Activated CD8-positive, alpha-beta T cell treated with anti-CD3 and anti-CD28 coated beads, Interleukin-2, amount 10 ng/mL, durations not matched to agents 7 days and 5 days (primary cell): Measurements from ENCODE around the gene LIFR. TPM values are rescaled to one million over a fixed set of nuclear protein-coding genes. Genes with fewer than 3 reads are reported as not detected.
A peak's percentile ranks its signal among the peaks of the same experiment; 100 is the strongest.

Experiments used
- ATAC-seq: fragments of 150-1000 bp; cut with Tn5 transposase; one replicate; pipeline ENCODE4 v1.10.0; 2021; ENCODE audit warnings: moderate library complexity
- CTCF ChIA-PET: fragments of 350-600 bp; sonication (Branson Sonifier 250); formaldehyde crosslinking; loops from one replicate; lab custom pipeline; 2021; ENCODE audit warnings: antibody characterized with exemption; lab: Charles Lee
- POLR2A ChIA-PET: fragments of 350-600 bp; sonication (Branson Sonifier 250); formaldehyde crosslinking; loops from one replicate; lab custom pipeline; 2021; ENCODE audit warnings: antibody characterized with exemption; lab: Charles Lee
- DNase-seq: peaks from one replicate; pipeline ENCODE4 v3.0.0-alpha.2; 2020
- H3K27ac Mint-ChIP-seq: one replicate; pipeline ENCODE4 v1.8.0; 2021; ENCODE audit warnings: mild to moderate bottlenecking, mixed read lengths
- H3K27me3 Mint-ChIP-seq: one replicate; pipeline ENCODE4 v1.8.0; 2021; ENCODE audit warnings: low read depth, mixed read lengths
- H3K36me3 Mint-ChIP-seq: one replicate; pipeline ENCODE4 v1.8.0; 2021; ENCODE audit warnings: low read depth, mixed read lengths
- H3K4me1 Mint-ChIP-seq: one replicate; pipeline ENCODE4 v1.8.0; 2021; ENCODE audit warnings: low read depth, mixed read lengths
- H3K4me3 Mint-ChIP-seq: one replicate; pipeline ENCODE4 v1.8.0; 2021; ENCODE audit warnings: mild to moderate bottlenecking, mixed read lengths
- H3K9me3 Mint-ChIP-seq: one replicate; pipeline ENCODE4 v1.8.0; 2022; ENCODE audit warnings: mixed read lengths; ENCODE audit not compliant: insufficient read depth
- total RNA-seq, 2 experiments: library from RNA; stranded (reverse); gene quantifications; one replicate each; pipeline ENCODE4 v1.2.3, GENCODE V29; 2021

The LIFR gene
- total RNA-seq, 2 experiments from 2014 or later, result not detected

- Mint-ChIP-seq H3K27ac (no peak overlapping the region), H3K4me3 (no peak overlapping the region), H3K4me1 (peaks cover 21% of the 10 kb centered on the region), H3K27me3 (peaks cover 78% of the 10 kb centered on the region), H3K36me3 (no peaks in the 10 kb centered on the region), H3K9me3 (no peaks in the 10 kb centered on the region)
- DNase-seq (no peak), ATAC-seq (no peak)
- ChIA-PET CTCF (interaction anchor here (0.8 to 7.5 kb wide), 5 partner anchors 12 to 355 kb away, joined by 3 to 68 read pairs (median 3); no protein-coding TSS in a partner anchor), POLR2A (interaction anchor here (1.1 kb wide), 1 partner anchor 12 kb away, joined by 3 read pairs; no protein-coding TSS in a partner anchor)
Measured at GRCh38 chr5:38453921-38454320, 102.5 kb downstream of the LIFR start.

- peaks cover 21% of the 10 kb centered on the region for H3K4me1 Mint-ChIP-seq
- H3K9me3 Mint-ChIP-seq, result no peaks in the 10 kb centered on the region
- DNase-seq, result peak; percentile 83
- peak; percentile 98 for ATAC-seq
- H3K27me3 Mint-ChIP-seq, result peaks cover 81% of the 10 kb centered on the region
- no peaks in the 10 kb centered on the region for H3K36me3 Mint-ChIP-seq
- POLR2A ChIA-PET, result interaction anchor here (1.1 kb wide), 1 partner anchor 12 kb away, joined by 3 read pairs; no protein-coding TSS in a partner anchor
- H3K27ac Mint-ChIP-seq, result peak overlapping the region; percentile 50
- peak overlapping the region; percentile 45 for H3K4me3 Mint-ChIP-seq
- CTCF ChIA-PET, result interaction anchor here (0.6 to 7.5 kb wide), 6 partner anchors 12 to 764 kb away, joined by 3 to 68 read pairs (median 3); no protein-coding TSS in a partner anchor
Measured at GRCh38 chr5:38453506-38453905, 102.9 kb downstream of the LIFR start.

GRCh38 chr5:38452201-38452600 is 104.2 kb downstream of the LIFR start:
- no peak overlapping the region for H3K4me3 Mint-ChIP-seq
- no peak overlapping the region for H3K27ac Mint-ChIP-seq
- CTCF ChIA-PET, result interaction anchor here (2.5 to 7.5 kb wide), 2 partner anchors 11 to 357 kb away, joined by 12 to 68 read pairs; no protein-coding TSS in a partner anchor
- no peaks in the 10 kb centered on the region for H3K9me3 Mint-ChIP-seq
- no peak for ATAC-seq
- DNase-seq, result no peak
- peaks cover 21% of the 10 kb centered on the region for H3K4me1 Mint-ChIP-seq
- H3K27me3 Mint-ChIP-seq, result peaks cover 76% of the 10 kb centered on the region
- H3K36me3 Mint-ChIP-seq, result no peaks in the 10 kb centered on the region
- POLR2A ChIA-PET, result no interaction called here

GRCh38 chr5:38451074-38451725 is 105.2 kb downstream of the LIFR start:
- POLR2A ChIA-PET, result no interaction called here
- H3K27ac Mint-ChIP-seq, result no peak overlapping the region
- H3K27me3 Mint-ChIP-seq, result peaks cover 77% of the 10 kb centered on the region
- no peaks in the 10 kb centered on the region for H3K36me3 Mint-ChIP-seq
- no peaks in the 10 kb centered on the region for H3K9me3 Mint-ChIP-seq
- peaks cover 21% of the 10 kb centered on the region for H3K4me1 Mint-ChIP-seq
- CTCF ChIA-PET, result interaction anchor here (7.5 kb wide), 1 partner anchor 10 kb away, joined by 68 read pairs; no protein-coding TSS in a partner anchor
- DNase-seq (no peak), ATAC-seq (no peak)
- H3K4me3 Mint-ChIP-seq, result no peak overlapping the region

DNA sequence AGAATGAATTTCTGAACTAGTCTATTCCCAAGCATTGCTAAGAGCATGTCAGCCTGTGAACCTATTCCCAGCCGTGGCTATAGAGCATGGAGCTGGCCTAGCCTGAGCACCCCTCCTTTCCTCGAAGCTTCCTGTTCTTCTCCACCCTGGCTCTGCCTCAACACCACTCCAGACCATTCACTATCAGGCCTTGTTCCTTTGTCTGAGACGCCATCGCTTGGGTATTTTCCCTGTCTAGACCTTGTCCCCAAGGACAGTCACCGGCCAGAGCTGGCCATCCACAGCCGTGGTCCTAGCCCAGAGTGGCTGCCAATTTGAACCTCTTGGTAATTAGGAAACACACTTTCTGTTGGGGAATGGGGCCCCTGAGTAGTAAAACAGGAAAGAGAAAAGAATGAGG is 105.8 kb downstream of the LIFR start:
- Mint-ChIP-seq H3K36me3 (no peaks in the 10 kb centered on the region), H3K27ac (no peak overlapping the region), H3K4me1 (peaks cover 21% of the 10 kb centered on the region), H3K4me3 (no peak overlapping the region), H3K27me3 (peaks cover 74% of the 10 kb centered on the region), H3K9me3 (no peaks in the 10 kb centered on the region)
- ATAC-seq, result no peak
- ChIA-PET POLR2A (no interaction called here), CTCF (interaction anchor here (7.5 kb wide), 1 partner anchor 9 kb away, joined by 68 read pairs; no protein-coding TSS in a partner anchor)
- no peak for DNase-seq

DNA sequence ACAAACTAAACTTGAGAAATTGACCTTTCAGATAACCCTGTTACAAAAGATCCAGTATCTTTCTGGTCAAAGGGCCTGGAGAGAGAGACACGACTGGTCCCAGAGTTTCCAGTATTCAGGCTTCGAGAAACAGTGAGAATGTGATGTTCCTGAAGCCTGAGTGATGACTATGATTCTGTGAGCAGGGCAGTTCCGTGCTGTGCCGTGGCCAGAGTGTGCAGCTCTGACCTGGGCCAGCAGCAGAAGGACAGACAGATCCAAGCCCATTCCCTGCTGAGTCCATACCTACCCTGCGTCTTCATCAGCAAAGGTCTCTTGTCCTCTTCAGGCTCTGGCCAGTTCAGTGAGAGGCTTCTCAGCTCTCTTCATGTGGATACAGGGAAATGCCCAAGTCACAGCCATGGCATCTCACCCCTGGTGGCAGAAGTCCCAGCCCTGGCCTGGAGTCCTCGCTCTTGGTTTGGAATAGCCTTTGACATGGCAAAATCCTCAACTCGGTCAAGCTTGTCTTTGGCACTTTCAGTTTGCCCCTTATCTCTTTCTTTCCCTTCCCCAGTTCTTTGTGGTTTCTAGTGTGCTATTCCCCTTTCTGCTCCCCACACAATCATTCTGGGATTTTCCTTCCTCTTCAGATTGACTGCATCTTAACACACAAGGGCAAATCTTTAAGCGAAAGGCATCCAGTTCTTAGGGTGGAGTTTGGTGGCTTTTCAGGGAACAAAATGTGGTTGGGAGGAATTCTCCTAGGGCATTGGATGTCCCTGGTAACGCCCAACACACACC is 107.7 kb downstream of the LIFR start:
- ChIA-PET POLR2A (no interaction called here), CTCF (interaction anchor here (7.5 kb wide), 1 partner anchor 7 kb away, joined by 68 read pairs; no protein-coding TSS in a partner anchor)

DNA sequence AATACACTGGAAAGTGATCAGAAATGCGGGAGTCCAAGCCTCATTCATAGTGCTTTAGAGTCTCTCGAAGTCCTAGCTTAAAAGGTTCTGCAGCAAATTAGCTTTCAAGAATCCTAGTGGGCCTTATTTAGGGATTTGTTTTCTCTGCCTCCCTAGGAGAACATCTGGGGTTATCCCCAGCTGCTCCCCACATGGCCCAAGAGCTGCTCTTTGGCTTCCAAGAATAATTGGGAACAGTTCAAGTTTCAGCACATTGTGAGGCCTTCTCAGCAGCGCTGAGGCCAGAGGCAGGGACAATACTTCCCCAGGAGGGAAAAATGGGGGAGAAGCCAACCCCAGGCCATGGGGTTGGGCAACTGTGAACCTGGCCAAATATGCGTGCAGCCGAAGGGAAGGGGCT is 108.7 kb downstream of the LIFR start:
- CTCF ChIA-PET, result no interaction called here
- no peak overlapping the region for H3K27ac Mint-ChIP-seq
- POLR2A ChIA-PET, result no interaction called here
- no peak for DNase-seq
- H3K9me3 Mint-ChIP-seq, result no peaks in the 10 kb centered on the region
- H3K4me1 Mint-ChIP-seq, result peaks cover 6% of the 10 kb centered on the region
- H3K36me3 Mint-ChIP-seq, result no peaks in the 10 kb centered on the region
- H3K27me3 Mint-ChIP-seq, result peaks cover 67% of the 10 kb centered on the region
- H3K4me3 Mint-ChIP-seq, result no peak overlapping the region
- ATAC-seq, result no peak

More for the DNA sequence above, 107.7 kb downstream of the LIFR start:
- Mint-ChIP-seq H3K9me3 (no peaks in the 10 kb centered on the region), H3K4me3 (no peak overlapping the region), H3K4me1 (peaks cover 16% of the 10 kb centered on the region), H3K27ac (no peak overlapping the region), H3K27me3 (peaks cover 69% of the 10 kb centered on the region), H3K36me3 (no peaks in the 10 kb centered on the region)
- ATAC-seq, result no peak
- DNase-seq, result no peak

GRCh38 chr5:38447056-38447455 is 109.4 kb downstream of the LIFR start:
- CTCF ChIA-PET, result no interaction called here
- POLR2A ChIA-PET, result no interaction called here

GRCh38 chr5:38446029-38446522 is 110.4 kb downstream of the LIFR start:
- Mint-ChIP-seq H3K27ac (no peak overlapping the region), H3K27me3 (peaks cover 64% of the 10 kb centered on the region), H3K4me3 (no peak overlapping the region), H3K9me3 (no peaks in the 10 kb centered on the region), H3K4me1 (no peaks in the 10 kb centered on the region), H3K36me3 (no peaks in the 10 kb centered on the region)
- DNase-seq, result no peak
- ATAC-seq, result no peak
- CTCF ChIA-PET, result interaction anchor here (1.6 kb wide), 1 partner anchor 26 kb away, joined by 4 read pairs; no protein-coding TSS in a partner anchor
- POLR2A ChIA-PET, result no interaction called here

More at GRCh38 chr5:38447056-38447455, 109.4 kb downstream of the LIFR start:
- H3K4me3 Mint-ChIP-seq, result no peak overlapping the region
- no peak overlapping the region for H3K27ac Mint-ChIP-seq
- no peaks in the 10 kb centered on the region for H3K9me3 Mint-ChIP-seq
- H3K36me3 Mint-ChIP-seq, result no peaks in the 10 kb centered on the region
- ATAC-seq, result no peak
- H3K4me1 Mint-ChIP-seq, result no peaks in the 10 kb centered on the region
- DNase-seq, result no peak
- peaks cover 60% of the 10 kb centered on the region for H3K27me3 Mint-ChIP-seq

DNA sequence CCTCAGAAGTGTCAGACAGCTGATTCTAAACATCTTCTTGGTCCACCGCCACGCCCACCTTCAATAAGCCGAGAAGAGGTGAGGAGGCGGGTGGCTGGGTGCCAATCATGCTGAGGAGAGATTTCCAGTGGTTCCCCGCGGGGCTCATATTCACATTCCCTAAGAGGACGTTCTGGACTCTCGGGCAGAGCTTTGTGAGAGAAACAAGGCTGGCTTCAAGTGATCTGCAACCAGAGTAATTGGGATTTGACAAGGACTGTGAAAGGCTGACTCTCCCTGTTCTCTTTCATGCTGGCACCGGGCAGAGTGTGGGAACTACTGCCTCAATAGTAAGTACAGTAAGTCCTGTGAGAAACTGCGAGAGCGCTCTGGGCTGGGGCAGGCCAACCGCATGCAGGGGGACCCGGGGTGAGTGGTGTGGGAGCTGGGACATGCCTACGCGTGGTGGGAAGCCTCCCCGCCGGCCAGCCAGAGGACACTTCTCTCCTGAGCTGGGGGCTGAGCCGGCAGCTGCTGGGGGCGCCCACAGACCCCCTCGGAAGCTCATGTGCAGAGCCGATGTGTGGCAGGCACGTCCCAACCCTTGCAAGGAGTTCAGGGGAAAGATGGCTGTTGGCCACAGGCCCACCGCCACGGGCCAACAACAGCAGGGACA is 110.9 kb downstream of the LIFR start:
- Mint-ChIP-seq H3K27ac (no peak overlapping the region), H3K4me1 (no peaks in the 10 kb centered on the region), H3K36me3 (no peaks in the 10 kb centered on the region), H3K9me3 (no peaks in the 10 kb centered on the region), H3K27me3 (peaks cover 60% of the 10 kb centered on the region), H3K4me3 (no peak overlapping the region)
- DNase-seq (no peak), ATAC-seq (no peak)
- CTCF ChIA-PET, result interaction anchor here (1.6 kb wide), 1 partner anchor 25 kb away, joined by 4 read pairs; no protein-coding TSS in a partner anchor
- POLR2A ChIA-PET, result no interaction called here

- no peak for DNase-seq
- Mint-ChIP-seq H3K9me3 (no peaks in the 10 kb centered on the region), H3K36me3 (no peaks in the 10 kb centered on the region), H3K4me1 (no peaks in the 10 kb centered on the region), H3K4me3 (no peak overlapping the region), H3K27ac (no peak overlapping the region), H3K27me3 (peaks cover 46% of the 10 kb centered on the region)
- POLR2A ChIA-PET, result no interaction called here
- ATAC-seq, result no peak
- CTCF ChIA-PET, result interaction anchor here (3.1 kb wide), 1 partner anchor 364 kb away, joined by 85 read pairs; no protein-coding TSS in a partner anchor
Measured at GRCh38 chr5:38443390-38443789, 113.1 kb downstream of the LIFR start.
